Right hindlimb (tissue), 1 donor: Measurements from ENCODE around the gene DDX53.

Source experiments
- DNase-seq: peaks from one replicate; pipeline ENCODE4 v3.0.0-alpha.2; 2018

Gene DDX53

DNA sequence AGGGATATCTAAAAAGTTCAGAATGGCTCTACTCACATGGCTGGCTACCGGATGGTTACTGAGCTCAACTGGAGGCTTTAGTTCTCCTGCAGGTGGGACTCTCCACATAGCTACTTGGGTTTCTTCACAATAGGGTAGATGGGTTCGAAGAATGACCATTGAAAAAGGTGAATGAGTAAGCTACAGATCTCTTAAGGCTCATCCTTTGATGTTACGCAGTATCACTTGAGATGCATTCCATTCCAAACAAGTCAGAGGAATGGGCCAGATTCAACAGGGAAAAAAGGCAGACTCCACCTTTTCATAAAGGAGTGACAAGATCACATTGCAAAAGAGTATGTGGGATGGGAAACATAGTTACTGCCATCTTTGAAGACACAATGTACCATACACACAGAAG, 52.6 kb downstream of the DDX53 start:
- no peak for DNase-seq
